Panc1 (cell line): ENCODE results near the gene HRH2. TPM values are rescaled to one million over a fixed set of nuclear protein-coding genes. Genes with fewer than 3 reads are reported as not detected.

Source experiments
- ATAC-seq: fragments of 200-7000 bp; cut with Tn5 transposase; 2 replicates; pipeline ENCODE4 v1.9.1; 2020; ENCODE audit warnings: mild to moderate bottlenecking, moderate library complexity
- BruUV-seq: library from RNA; stranded (reverse); fragments of 400-500 nt; replicated peaks from 2 replicates; lab custom pipeline; 2021; lab: Mats Ljungman, UMichigan
- CTCF ChIA-PET: fragments of 300-600 bp; sonication (Branson Sonifier 250); formaldehyde crosslinking; loops from one replicate; lab custom pipeline; 2022; ENCODE audit warnings: antibody characterized with exemption; lab: Charles Lee
- POLR2A ChIA-PET: fragments of 300-600 bp; sonication (Branson Sonifier 250); formaldehyde crosslinking; loops from one replicate; lab custom pipeline; 2022; ENCODE audit warnings: antibody characterized with exemption; lab: Charles Lee
- DNase-seq: peaks from one replicate; pipeline ENCODE4 v3.0.0-alpha.2; 2010; ENCODE audit warnings: low read depth, low spot score
- H3K27ac ChIP-seq: 2 replicates; pipeline ENCODE4 v1.5.1; 2011; ENCODE audit warnings: mild to moderate bottlenecking, low read length, inconsistent platforms
- H3K27me3 ChIP-seq: fragments of 200-500 bp; sonication (Bioruptor generic); 2 replicates; pipeline ENCODE4 v1.6.0; 2014; ENCODE audit warnings: low read length, inconsistent platforms; ENCODE audit not compliant: control insufficient read depth, insufficient read depth
- H3K36me3 ChIP-seq: fragments of 200-500 bp; sonication (Bioruptor generic); 2 replicates; pipeline ENCODE4 v1.5.1; 2014; ENCODE audit warnings: inconsistent platforms, mild to moderate bottlenecking, low read length, moderate library complexity; ENCODE audit not compliant: control insufficient read depth, insufficient read depth
- H3K4me1 ChIP-seq: 2 replicates; pipeline ENCODE4 v1.5.1; 2011; ENCODE audit warnings: inconsistent platforms, mild to moderate bottlenecking, low read length, moderate library complexity; ENCODE audit not compliant: control insufficient read depth, insufficient read depth
- H3K4me3 ChIP-seq, 2 experiments: 2 replicates each; pipeline ENCODE4 v1.5.1; 2011 to 2012; ENCODE audit warnings: low read depth in 2 of 2, low read length in 2 of 2, mild to moderate bottlenecking in 2 of 2, inconsistent platforms in 1 of 2, moderate library complexity in 1 of 2
- H3K9me3 ChIP-seq: fragments of 200-500 bp; sonication (Bioruptor generic); 2 replicates; pipeline ENCODE4 v1.5.1; 2014; ENCODE audit warnings: low read depth, mild to moderate bottlenecking, inconsistent platforms, low read length, moderate library complexity; ENCODE audit not compliant: control insufficient read depth, insufficient read depth
- POLR2AphosphoS5 ChIP-seq: IDR thresholded peaks from 2 replicates; pipeline ENCODE4 v1.6.1; 2012; ENCODE audit warnings: mild to moderate bottlenecking, low read depth, low read length, moderate library complexity
- REST ChIP-seq, 2 experiments: IDR thresholded peaks; 2 replicates each; pipeline ENCODE4 v1.6.1; 2011 to 2012; ENCODE audit warnings: low read depth in 2 of 2, control low read depth in 1 of 2, low read length in 1 of 2, mild to moderate bottlenecking in 1 of 2, moderate library complexity in 1 of 2; ENCODE audit not compliant: insufficient read depth in 1 of 2
- SIN3A ChIP-seq: IDR thresholded peaks from 2 replicates; pipeline ENCODE4 v1.6.1; 2012; ENCODE audit warnings: low read depth, mild to moderate bottlenecking, low read length, moderate library complexity, borderline replicate concordance; ENCODE audit not compliant: insufficient read depth
- TCF7L2 ChIP-seq: IDR thresholded peaks from 2 replicates; pipeline ENCODE4 v1.6.1; 2011; ENCODE audit warnings: mild to moderate bottlenecking, low read depth, low read length, inconsistent platforms
- in situ Hi-C: cut with HindIII; loops from 2 replicates; pipeline ENCODE4 v1.10.0; 2016; ENCODE audit warnings: low sequenced_read_pairs, low pct_unique_long_range_greater_than_20kb
- intact Hi-C: fragments of 100-400 bp; cut with micrococcal nuclease; formaldehyde crosslinking; loops from one replicate; pipeline ENCODE4 v1.10.0; 2022; ENCODE audit not compliant: unreplicated experiment
- total RNA-seq: library from RNA; stranded (reverse); gene quantifications from one replicate; pipeline ENCODE4 v1.2.1, GENCODE V29; 2021; ENCODE audit not compliant: unreplicated experiment
- TF ChIP-seq, protein P1 (sequence below): fragments of 450-650 bp; IDR thresholded peaks from 2 replicates; pipeline ENCODE4 v1.5.1; 2017; ENCODE audit warnings: mild to moderate bottlenecking

The HRH2 gene
- total RNA-seq, 1 experiment from 2014 or later: 0.33 TPM

GRCh38 chr5:175706499-175706898, 48.6 kb downstream of the HRH2 start:
- intact Hi-C loops: no loop called here
- TF ChIP-seq, protein P1, sequence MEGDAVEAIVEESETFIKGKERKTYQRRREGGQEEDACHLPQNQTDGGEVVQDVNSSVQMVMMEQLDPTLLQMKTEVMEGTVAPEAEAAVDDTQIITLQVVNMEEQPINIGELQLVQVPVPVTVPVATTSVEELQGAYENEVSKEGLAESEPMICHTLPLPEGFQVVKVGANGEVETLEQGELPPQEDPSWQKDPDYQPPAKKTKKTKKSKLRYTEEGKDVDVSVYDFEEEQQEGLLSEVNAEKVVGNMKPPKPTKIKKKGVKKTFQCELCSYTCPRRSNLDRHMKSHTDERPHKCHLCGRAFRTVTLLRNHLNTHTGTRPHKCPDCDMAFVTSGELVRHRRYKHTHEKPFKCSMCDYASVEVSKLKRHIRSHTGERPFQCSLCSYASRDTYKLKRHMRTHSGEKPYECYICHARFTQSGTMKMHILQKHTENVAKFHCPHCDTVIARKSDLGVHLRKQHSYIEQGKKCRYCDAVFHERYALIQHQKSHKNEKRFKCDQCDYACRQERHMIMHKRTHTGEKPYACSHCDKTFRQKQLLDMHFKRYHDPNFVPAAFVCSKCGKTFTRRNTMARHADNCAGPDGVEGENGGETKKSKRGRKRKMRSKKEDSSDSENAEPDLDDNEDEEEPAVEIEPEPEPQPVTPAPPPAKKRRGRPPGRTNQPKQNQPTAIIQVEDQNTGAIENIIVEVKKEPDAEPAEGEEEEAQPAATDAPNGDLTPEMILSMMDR: no peak
- no peak for TF ChIP-seq REST (IDR thresholded peaks at IDR 0.05; ENCODE audit: insufficient read depth in 1 of 2, low read depth in 2 of 2, low read length in 1 of 2)
- no peak for TF ChIP-seq SIN3A
- no peak for TF ChIP-seq POLR2AphosphoS5
- TF ChIP-seq TCF7L2: no peak
- DNase-seq (no peak), ATAC-seq (no peak)
- in situ Hi-C loops: no loop called here
- Histone ChIP-seq H3K4me3 (no peak overlapping the region), H3K27ac (no peak overlapping the region), H3K27me3 (peaks cover 28% of the 10 kb centered on the region), H3K9me3 (no peaks in the 10 kb centered on the region), H3K4me1 (no peaks in the 10 kb centered on the region), H3K36me3 (no peaks in the 10 kb centered on the region)
- POLR2A ChIA-PET: no interaction called here
- CTCF ChIA-PET: no interaction called here
- BruUV-seq: no TSS peak

DNA sequence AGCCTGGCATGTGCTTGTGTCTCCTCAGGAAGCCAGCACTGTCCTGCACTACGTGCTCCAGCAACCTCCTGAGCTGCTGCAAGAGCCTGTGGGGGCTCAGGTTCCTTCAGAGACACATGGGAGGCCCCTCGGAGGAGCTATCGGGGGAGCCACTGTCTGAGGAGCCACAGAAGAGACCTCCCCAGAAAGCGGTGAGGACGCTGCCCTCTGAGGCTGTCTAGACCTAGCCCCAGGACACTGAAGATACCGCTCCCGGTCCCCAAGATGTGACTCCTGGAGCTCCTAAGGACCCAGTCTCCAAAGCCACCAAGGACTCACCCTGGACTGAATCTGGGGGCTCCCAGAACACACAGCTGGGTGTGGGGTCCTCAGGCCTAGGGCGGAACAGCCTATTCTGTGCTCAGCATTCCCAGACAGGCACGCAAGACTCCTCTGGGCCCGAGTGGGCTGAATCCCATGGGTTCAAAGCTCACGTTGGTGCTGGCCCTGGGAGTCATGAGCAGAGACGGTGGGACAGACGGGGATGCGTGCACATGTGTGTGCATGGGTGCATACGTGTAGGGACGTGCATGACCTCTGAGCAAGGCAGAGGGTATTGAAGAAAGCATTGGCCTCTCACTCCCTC, 50.0 kb downstream of the HRH2 start:
- ATAC-seq: peak; percentile 48; the same call in 1 of the 2 replicates
- in situ Hi-C loops: no loop called here
- no peaks in the 10 kb centered on the region for H3K4me1 ChIP-seq

More for the DNA sequence above, 50.0 kb downstream of the HRH2 start:
- peaks cover 22% of the 10 kb centered on the region for H3K27me3 ChIP-seq
- H3K36me3 ChIP-seq: no peaks in the 10 kb centered on the region
- CTCF ChIA-PET: no interaction called here
- POLR2A ChIA-PET: no interaction called here
- no peak overlapping the region for H3K27ac ChIP-seq
- H3K4me3 ChIP-seq: no peak overlapping the region
- intact Hi-C loops: no loop called here
- DNase-seq: no peak
- TF ChIP-seq POLR2AphosphoS5 (no peak), TCF7L2 (no peak), REST (IDR thresholded peaks at IDR 0.05; ENCODE audit: insufficient read depth in 1 of 2, low read depth in 2 of 2, low read length in 1 of 2) (no peak), SIN3A (no peak)
- TF ChIP-seq, protein P1: no peak
- H3K9me3 ChIP-seq: no peaks in the 10 kb centered on the region
- no TSS peak for BruUV-seq
